Activated T-helper 9 cell treated with anti-CD3 and anti-CD28 coated beads, Interleukin-2, amount 50 U/mL, for 16 hours (primary cell): Measurements from ENCODE around the gene DNAJC22.
"Not testable (repeated sequence)": the region's sequence is repeated elsewhere in the genome, so short reads cannot be mapped to it uniquely, and the experiment has no call there.

ENCODE experiments used
- DNase-seq: peaks from one replicate; pipeline ENCODE4 v3.0.0-alpha.2; 2020; ENCODE audit warnings: low read depth

Gene DNAJC22

DNA sequence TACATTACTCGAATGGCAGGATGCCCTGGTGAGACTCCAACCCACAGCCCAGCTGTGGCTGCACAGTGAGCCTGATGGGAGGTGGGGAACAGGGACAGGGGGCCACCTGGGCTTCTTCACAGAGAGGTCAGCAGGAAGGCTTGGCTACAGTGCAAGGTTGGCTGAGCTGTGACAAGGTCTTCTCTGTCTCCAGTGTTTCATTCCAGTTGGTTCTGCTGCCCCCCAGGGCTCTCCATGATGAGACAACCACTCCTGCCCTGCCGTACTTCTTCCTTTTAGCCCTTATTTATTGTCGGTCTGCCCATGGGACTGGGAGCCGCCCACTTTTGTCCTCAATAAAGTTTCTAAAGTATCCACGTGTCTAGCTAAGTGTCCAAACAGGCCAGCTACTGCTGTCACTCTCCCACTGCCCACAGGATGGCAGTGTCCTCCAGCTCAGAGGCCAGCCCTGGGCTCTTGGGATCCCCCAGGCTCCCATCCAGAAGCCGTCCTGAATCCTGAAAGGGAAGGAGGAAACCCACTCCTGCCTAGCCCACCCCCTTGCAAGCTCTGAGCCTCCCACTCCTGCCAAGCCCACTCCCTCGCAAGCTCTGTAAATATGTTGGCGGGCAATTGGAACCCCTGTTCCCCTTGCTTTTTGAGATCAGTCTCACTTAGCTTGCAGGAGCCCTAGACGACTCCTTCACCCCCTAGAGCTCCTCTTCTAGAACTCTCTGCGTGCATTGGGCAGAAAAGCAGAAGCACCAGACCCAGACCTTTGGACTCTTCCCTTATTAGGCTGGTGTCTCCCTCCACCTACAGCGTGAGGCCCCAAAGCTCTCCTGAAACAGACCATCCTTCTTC lies 15.1 kb upstream of the DNAJC22 start:
- DNase-seq, result no peak

DNA sequence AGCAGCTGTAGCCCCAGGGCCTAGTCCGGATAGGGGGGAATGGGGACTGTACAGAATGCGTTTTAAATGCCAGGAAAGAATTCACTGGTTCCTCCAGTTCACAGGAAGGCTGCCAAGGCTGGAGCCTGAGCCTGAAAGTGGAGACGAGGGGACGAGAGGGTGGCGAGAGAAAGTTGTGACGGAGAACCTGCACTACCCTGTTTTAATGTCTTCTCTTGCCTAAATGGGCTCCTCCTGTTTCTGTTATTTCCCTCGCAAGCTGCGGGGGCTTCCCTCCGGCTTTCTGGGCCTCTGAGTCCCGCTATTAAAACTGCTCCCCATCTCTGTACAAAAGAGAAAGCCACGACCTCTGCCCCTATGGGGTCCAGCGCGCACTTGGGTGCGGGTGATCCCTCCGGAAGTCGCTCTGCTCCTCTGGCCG lies 14.2 kb upstream of the DNAJC22 start:
- DNase-seq, result no peak

DNA sequence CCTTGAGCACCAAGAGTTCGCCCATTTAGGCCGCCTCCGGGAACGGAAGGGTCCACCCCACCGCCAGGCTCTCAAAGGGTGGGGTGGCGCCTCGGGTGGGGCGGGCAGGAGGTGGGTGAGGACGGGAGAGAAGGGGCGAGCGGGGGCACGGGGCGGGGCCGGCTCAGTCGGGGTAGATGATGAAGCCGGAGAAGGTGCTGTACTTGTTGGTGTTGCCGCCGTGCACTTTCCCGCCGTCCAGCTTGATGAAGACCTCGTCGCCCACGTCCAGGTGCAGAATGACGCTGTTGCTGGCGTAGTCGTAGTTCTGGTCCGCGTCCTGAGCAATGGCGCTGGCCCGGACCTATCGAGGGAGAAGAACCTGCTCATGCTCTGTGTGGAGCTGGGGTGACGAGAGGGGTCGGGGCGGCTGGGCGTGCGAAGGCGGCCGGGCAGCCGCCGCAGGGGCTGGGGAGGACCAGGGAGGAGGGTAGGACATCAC lies 13.8 kb upstream of the DNAJC22 start:
- DNase-seq, result no peak

DNA sequence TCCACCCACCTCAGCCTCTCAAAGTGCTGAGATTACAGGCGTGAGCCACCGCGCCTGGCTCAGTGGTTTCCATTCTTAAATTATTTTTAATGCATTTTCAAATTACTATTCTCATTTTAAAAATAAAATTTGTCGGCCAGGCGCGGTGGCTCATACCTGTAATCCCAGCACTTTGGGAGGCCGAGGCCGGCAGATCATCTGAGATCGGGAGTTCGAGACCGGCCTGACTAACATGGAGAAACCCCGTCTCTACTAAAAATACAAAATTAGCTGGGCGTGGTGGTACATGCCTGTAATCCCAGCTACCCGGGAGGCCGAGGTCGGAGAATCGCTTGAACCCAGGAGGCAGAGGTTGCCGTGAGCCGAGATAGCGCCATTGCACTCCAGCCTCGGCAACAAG lies 12.9 kb upstream of the DNAJC22 start:
- not testable (repeated sequence) for DNase-seq

DNA sequence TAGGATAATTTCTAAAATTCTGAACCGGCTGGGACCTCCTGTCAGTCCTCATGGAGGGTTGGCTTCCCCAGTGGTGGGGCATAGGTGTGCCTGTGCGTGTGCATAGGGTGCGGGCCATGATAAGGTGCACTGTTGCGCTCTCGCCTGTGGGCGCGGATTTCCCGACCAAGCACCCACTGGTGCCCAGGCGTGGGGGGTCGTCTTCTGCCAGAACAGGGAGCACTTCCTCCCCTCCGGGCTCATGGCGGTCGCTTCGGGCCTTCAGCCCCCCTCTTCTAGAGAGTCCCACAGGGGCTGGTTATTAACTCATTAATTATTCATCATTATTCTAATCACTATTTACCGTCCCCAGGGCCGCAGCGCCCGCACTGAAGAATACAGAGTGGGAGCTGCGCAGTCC lies 12.5 kb upstream of the DNAJC22 start:
- no peak for DNase-seq

DNA sequence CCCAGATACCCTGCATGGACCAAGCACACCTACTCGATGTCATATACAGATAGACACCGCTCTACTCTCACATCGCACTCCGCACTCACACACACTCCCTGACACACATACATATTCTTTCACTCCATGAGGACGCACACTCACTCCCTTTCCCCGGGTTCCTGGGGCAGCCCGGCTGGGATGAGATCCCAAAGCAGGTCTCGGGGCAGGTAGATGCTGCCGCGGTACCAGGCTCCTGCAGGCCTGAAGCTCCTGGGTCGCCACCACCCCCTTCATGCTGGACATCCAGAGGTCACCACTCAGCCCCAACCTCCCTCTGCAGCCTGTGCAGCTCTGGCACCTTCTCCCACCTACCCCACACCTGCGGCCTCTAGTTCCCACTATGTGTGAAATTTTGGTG lies 12.0 kb upstream of the DNAJC22 start:
- DNase-seq, result no peak

DNA sequence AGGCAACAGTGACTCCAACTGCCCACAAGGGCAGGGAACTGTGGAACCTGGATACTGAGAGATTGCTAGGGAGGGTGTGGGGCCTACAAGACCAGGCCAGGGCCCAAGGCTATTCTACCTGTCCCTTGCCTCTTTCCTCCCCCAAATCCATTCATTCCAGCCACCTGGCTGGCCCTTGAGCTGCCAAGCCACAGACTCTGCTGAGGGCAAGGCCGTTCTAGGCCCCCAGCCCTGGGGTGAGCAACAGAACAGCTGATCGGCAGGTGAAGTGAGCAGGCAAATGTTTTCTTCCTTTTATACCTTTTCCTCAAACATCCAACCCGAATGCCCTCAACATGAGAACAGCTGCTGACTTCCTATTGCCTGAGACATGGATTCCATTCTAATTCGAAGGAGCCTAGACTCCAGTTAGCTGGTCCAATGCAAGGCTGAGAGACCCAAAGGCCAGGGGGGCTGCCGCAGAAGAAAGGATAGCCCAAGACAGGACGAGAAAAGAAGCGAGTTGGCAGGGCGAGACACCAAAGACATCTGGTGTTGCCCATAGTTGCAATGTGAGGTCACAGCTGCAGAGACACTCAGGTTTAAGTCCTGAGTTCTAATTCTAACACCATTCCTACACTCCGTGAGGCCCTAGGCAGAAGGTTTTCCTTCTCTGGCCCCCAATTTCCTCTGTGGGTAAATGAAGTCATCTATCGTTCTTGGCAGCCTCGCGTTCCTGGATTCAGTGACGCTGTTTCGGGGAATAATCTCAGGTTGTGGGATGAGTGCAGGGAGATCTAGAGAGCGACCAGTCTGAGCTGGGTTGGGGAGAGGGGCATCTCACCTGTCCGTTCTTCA lies 11.4 kb upstream of the DNAJC22 start:
- DNase-seq, result no peak

DNA sequence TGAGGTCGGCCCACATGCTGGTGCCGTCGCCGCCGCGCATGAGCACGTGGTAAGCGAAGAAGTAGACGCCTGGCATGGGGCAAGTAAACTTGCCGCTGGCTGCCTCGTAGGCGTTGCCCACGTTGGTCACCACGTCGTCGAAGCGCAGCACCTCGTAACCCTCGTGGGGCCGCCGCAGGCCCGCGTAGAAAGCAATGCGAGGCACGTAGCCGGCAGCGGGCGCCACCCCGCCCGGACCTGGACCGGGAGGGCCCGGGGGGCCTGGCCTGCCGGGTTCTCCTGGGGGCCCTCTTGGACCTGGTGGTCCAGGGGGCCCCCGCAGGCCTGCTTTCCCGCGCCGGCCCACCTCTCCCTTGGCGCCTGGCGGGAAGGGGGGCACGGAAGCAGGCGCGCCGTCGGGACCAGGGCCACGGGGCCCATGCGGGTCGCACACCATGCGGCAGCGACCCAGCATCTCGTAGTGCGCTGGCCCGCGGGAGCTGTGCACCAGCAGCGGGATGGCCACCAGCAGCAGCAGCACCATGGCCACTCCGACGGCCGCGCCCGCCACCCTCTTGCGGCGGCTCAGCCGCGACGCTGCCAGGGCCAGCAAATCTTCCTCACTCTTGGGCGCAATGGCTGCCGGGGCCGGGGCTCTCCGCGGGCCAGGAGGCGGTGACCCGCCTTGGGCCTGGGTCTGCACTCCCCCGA lies 10.6 kb upstream of the DNAJC22 start:
- DNase-seq, result no peak

DNA sequence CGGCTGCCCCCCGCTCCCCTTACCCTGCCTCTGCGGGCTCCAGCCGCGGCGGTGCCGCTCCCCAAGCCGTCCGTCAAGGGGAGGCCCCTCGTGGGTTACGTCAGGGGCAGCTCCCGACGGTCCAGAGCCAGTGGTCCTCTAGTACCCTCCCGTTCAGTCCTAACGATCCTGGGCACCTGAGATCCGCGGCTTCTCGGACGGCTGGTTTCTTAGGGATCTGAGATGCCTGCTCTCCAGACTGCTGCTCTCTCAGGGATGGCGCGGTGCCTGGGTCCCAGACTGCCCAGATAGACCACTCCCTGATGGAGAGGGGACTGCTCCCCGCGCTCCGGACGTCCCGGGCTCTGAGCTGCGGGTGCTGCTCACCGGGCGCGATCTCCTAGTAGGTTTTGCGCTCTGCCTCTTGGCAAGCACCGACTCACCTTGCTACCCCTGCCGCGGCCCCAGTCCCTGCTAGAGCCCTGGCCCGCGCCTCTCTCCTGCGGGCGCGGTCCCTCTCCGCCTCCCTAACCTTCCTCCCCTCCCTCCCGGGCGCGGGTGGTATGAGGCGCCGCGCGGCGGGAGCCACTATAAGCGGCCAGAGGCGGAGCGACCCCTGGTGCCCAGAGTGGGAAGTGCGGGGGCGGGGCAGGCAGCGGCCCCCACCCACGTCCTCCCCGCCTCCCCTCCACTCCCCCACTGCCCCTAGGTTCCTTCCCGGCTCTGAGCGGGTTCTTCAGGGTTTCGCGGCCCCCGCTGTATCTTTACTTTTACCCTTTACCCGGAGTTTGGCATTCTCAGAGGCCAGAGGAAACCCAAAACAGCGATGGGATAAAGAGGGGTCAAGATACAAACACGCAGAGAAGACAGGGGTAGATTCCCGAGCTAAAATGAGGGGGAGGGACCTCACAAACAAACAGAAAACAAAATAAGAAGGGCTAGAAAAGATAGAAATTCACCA lies 9.8 kb upstream of the DNAJC22 start, which contains the start of gene C1QL4:
C1QL4 (minus strand) TSS at position 544 of the 940 bp plus-strand sequence. CDS start 711 bp downstream, outside the sequence.
- peak; percentile 82 for DNase-seq

DNA sequence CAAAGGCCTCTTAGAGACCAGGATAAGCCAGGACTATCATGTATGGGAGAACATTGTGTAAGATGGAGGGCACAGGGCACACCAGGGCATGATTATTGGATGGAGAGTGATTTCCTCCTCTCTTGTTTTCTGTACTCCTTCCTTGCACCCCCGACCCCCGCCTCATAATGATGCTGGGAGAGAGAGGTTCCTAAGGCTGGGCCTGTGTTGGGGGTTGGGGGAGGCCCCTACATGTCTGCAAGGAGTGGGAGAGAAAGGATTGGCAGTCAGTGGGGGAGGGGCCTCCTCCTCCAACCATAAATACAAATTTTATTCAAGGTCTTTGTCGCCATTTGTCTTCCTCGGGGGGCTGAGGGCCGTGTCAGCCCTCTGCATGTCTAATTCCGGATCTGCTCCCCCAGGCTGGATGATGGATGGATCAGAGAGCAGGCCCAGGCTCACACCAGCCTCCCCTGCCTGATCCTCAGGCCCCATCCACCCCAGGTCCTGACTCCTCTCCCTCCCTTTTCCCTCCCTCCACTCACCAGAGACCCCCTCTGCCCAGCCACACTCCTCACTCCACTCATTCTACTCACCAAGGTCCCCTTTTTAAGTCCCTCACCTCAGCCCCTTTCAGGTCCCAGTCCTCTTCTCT lies 7.7 kb upstream of the DNAJC22 start:
- no peak for DNase-seq

DNA sequence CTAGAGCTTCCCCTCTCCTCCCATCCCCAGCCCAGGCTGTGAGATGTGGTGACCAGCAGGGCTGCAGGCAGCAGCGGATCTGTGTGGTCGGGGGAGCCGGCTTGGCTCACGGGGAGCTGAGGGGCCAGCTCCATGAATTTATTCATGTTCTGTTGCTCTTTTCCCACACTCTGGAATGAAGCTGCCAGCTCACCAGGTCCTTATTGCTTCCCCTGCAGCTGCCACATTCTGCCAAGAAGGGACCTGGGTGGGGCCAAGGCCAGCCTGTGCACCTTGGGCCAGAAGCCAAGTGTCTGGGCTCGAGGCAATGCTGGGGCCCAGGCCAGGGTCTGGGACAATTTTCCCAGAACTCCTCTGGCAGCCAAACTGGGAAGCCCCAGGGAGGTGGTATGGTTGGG lies 7.2 kb upstream of the DNAJC22 start:
- no peak for DNase-seq

DNA sequence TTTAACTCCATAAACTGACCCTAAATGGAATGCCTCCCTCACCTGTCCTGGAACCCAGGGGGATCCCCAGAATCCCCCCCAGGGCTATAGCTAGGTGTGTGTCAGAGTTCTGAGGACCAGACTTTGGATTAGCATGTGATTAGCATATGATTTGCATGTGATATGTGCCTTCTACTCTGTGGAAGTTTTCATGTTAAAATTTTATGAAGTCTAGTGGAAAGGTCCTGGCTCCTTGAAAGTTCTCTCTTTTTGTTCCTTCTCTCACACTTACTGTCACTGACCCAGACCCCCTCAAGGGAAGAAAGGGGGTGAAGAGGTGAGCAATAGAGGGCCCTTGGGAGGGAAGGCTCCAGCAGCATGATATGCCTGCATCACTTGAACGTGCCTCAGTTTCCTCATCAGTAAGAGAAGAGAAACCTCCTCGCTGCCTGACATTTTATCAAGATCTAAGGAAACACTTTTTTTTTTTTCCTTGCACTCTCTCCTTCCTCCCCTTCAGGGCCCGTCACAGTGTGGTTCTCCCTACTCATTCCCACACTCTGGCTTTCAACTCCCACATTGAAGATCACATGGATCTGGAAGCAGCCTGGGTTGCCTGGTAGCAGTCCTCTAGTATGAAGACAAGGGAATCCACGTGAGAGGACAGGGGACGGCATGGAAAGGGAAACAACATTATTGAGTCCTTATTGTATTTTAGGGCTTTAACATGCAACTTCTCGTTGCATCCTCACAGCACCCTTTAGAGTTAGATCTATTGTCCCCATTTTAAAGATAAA lies 6.4 kb upstream of the DNAJC22 start:
- no peak for DNase-seq

DNA sequence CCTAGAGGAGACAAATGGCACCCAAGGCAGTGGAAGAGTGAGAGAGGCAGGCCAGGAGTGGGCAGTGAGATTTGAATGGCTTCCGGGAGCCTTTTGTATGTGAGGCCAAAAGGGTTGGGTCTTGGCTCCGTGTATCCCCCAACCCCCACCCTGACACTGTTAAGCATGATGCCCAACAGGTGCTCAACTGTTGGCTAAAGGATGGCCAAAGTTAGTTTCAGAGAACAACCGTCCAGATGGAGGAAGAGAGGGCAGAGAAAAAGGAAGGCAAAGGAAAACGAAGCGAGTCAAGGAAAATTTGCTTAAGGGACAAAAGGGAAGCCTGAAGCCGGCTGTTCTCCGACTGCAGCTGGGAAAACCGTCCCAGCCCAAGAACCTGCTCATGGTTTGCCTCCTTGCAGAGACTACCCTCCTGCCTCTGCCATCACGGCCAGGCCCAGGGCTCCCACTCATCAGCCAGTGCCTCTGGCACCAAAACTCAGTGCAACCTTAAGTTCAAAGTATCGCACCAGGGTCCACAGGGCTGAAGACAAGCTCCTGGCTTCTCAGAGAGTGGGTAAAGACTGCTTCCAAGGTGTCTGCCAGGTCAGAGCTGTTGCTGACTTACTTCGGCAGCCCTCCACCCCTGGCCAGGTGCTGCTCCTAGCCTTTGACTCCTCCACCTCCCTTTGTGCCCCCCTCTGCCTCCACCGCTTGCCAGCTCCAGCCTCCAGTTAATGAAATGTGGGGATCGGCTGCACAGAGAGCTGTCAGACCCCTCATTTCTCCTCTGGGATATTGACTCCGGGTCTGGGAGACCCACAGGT lies 5.5 kb upstream of the DNAJC22 start:
- DNase-seq, result no peak

DNA sequence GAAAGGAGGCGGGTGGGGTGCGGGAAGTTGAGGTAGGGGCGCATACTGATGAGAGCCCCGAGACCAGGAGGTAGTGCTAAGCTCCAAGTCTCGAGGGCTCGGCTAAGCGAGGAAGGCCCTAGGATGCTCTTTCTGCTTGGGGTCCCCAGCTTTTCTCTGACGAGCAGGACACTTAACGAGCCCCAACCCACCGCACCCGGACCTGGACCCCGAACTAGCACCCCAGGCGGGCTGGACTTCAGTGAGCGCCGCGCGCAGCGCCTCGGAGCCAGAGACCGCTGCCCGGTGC lies 5.0 kb upstream of the DNAJC22 start:
- DNase-seq, result no peak

DNA sequence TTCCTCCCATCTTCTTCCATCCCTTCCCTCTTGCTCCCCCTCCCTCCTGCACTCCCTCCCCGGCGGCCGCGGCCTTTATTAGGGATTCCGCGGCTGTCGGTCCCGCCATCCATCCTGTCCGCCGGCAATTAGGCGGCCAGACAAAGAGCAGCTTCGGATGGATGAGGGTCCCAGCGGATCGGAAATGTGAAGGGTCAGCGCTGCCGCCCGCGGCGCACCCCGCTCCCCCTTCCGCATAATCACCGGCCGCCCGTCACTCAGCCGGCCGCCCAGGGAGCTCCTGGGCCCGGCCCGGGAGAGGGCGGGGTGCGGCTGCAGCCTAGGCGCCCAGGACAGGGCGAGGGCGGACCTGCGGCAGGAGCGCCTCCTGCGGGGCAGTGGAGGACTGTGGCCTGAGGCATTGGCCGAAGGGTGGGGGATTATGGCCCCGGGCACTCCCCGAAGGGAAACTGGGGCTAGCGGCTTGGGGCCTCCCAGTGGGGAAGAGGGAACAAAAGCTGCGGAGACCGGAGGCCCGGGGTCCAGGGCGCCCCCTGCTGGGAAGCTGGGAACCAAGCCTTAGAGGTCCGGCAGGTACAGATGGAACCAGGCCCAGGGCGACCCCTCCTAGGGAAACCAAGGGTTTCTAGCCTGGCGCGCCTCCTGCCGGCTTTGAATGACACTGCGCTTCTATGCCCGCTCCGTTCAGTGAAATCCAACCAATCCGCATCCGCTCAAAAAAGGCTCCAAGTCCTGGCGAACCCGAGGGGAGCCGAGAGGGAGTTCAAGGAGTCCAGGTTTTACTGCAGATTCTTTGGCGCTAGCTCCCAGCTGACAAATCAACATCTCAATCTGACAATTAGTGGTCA lies 4.4 kb upstream of the DNAJC22 start:
- DNase-seq, result peak; percentile 68

DNA sequence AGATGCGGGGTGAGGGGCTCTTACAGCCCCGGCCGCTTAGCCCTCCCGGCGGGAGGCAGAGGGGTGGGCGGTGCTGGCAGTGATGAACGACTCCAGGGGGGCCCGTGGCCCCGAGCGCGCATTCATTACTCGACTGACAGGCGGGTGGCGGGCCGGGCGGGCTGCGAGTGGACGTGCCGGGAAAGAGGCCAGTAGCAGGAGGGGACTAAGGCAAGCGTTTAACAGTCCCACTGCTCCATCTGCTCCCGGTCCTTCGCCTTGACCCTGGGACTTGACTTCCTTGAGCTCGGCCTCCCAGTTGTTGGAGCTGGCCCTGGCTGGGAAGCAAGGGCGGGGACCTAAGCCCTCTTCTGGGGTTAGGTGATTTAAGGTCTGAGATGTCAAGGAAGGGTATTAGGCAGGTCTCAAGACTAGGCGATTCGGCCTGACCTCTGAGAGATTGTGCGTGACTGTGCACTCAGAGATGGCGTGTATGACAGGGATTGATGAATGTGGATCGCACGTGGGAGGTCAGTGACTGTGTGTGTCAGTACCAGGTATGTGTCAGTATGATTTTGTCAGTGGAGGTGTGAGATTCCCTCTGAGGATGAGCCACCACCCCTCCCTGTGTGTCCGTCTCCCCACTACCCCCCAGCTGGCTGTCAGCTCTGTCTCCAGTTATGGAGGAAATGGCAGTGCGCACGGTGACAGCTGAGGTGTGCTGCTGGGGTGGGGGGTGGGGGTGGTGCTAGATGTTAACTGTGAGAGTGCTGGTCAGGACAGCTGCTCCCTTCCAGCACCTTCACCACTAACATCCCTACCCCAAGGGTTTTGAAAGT lies 3.6 kb upstream of the DNAJC22 start:
- peak; percentile 41 for DNase-seq

DNA sequence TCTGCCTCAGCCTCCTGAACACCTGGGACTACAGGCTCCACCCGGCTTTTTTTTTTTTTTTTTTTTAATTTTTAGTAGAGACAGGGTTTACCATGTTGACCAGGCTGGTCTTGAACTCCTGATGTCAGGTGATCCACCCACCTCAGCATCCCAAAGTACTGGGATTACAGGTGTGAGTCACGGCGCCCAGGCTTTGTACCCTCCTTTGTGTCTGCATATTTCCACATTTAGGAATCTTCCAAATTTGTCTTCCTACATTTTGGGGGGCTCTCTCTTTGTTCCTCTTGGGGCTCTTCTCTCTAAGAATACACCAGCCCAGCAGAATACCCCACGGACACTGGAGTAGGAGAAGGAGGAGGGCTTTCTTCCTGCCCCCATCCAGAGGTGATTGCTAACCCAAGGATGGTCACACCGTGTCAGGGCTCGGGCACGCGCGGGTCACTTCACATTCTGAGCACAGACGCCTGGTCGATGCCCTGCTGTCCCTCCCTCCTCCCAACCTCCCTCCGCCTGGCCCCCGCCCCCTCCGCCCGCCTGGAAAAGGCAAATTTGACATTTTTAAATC lies 2.1 kb upstream of the DNAJC22 start:
- DNase-seq, result no peak
